CD4-positive, alpha-beta T cell treated with Interleukin-15 for 4 hours (primary cell): ENCODE results near the gene ZMAT5.

ENCODE experiments used
- DNase-seq: peaks from one replicate; pipeline ENCODE4 v3.0.0-alpha.2; 2020; ENCODE audit warnings: low spot score

Gene ZMAT5, protein sequence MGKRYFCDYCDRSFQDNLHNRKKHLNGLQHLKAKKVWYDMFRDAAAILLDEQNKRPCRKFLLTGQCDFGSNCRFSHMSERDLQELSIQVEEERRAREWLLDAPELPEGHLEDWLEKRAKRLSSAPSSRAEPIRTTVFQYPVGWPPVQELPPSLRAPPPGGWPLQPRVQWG

DNA sequence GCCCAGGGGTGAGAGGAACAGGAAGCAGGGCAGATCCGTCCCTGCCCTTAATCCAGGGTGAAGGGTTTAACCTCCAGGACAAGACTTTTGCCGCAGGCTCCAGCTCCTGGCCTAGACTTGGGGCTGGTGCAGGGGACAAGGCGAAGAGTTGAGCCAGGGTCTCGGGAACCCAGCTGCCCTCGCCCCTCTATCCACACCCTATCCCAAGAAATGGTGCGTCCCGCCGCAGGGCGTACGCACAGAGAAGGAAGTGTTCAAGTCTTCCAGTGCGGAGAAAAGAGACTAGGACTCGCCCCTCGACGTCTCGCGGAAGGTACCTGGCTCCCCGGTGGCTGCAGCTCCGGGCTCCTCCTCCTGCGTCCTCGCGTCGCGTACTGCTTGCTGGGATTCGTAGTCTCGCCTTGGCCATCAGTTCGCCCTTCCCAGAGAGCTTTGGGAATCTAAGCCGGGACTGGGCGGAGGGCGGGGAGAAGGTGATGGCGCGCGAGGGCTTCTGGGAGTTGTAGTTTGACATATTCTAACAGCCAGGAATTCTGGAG lies at the start of gene ZMAT5:
Gene ZMAT5 (minus strand): TSS at position 376 of the 539 bp plus-strand sequence. CDS start 18,463 bp downstream, outside the sequence.
- DNase-seq, result peak; percentile 95

DNA sequence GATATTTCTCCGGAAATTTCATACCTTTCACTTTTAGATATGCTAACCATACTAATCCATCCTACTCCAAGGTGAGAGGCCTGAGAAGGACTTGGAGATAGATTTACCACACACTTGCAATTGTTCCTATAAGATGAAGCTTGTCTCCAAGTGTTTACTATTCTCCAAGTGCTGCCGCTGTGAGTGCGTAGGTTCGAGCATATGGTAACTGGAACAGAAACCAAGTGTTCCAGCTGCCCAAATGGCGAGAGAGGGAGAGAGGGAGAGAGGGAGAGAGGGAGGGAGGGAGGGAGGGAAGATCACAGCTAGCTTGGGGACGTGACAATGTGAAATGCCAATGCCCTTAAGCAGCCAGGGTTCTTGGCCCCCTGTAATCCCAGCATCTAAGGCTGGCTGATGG lies 49.7 kb upstream of the ZMAT5 start:
- no peak for DNase-seq

DNA sequence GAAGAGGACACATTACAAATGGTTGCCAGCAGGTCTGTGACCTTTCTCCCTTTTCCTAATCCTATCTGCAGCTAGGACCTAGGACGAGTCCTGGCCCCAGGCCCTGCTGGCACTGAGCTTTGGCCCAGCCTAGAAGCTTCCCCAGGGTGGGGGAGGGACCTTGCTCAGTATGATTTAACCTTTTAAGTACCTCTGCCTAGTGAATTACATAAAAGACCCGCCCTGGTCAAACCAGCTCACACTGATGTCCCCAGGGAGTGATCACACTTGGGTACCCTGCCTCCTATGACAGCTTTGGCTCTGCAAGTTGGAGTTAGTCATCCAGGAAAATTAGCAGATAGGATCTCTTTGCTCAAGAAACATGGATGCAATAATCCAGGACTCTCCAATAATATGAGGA lies 49.3 kb upstream of the ZMAT5 start:
- no peak for DNase-seq

DNA sequence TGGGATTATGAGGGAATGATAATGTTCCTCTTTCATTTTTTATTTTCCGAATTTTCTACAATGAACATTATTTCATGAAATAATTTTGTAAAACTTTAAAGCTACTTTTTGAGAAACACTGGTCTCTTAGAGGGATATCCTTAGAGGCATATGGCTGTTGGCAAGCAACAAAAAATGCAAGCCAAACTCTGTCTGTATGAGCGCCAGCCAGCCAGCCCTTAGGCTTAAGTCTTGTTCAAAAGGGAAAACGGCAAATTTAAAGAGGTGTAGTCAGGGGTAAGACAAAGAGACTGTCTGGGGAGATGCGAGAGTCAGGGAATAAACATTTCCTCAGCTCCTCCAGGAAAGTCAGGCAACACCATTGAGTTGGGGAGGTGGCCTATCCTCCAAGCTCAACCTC lies 48.8 kb upstream of the ZMAT5 start:
- DNase-seq, result no peak

DNA sequence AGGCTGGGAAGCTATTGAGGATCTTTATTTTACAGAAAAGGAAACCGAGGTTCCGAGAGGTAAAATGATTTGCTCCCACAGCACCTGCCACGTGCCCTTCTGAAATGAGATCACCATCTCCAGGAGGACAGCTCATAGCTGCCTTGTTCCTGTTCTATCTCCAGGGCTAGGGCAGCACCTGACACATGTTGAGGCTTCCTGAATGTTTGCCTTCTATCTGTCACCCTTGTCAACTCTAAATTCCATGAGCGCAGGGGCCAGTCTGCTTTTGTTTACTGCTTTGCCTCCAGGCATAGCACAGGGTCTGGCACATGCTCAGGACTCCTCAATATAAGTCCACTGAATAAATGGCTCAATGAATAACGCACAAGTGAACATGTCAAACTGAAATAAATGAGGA lies 47.2 kb upstream of the ZMAT5 start:
- DNase-seq, result no peak

DNA sequence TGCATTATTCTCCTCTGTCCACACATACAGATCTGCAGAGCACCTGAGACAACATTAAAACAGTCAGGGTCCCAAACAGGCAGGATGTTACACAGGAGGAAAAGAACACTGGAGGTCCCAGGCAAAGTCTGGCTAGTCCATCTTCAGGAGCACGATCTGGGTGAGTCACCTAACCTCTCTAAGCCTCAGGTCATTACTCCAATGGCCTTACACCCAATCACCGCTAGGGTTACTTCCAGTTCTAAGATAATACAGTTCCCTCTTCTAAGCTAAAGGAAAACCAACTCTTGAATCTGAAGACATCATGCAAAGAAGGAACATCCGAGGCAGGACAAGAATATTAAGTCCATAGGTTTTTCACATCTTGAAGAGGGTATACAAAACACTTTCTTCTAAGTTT lies 46.8 kb upstream of the ZMAT5 start:
- DNase-seq, result no peak

DNA sequence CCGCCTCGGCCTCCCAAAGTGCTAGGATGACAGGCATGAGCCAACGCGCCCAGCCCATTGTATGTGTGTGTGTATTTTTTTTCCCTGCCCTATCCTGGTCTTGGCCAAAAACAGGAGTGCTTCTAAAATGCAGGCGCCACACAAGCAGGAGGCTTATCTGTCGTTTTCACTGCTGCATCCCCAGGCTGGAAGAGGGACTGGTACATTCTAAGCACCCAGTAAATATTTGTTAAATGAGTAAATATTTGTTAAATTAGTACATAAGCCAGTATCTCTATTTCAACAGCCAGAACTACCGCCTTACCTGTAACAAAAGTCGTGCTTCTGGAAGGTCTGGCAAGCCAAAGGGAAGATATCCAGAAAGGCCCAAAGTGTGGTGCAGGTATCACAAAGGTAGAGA lies 46.3 kb upstream of the ZMAT5 start:
- DNase-seq, result no peak

DNA sequence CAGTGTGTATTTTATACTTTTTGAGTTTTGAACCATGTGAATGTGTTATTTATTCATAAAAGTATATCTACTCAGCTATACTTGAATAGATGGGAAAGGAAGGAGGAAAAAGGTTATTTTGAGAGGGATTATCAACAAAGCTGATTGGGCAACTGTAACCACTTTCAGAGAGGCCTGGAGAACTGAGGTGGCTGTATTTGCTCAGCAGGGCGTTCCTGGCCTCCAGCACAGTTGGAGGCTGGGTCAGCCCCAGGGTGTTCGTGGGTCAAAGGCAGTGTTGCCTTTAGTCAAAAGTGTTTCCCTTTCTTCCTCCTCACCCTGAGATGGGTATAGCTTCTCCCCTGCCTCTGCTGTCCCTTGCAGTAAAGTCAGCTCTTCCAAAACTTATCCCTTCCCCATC lies 44.6 kb upstream of the ZMAT5 start:
- no peak for DNase-seq

DNA sequence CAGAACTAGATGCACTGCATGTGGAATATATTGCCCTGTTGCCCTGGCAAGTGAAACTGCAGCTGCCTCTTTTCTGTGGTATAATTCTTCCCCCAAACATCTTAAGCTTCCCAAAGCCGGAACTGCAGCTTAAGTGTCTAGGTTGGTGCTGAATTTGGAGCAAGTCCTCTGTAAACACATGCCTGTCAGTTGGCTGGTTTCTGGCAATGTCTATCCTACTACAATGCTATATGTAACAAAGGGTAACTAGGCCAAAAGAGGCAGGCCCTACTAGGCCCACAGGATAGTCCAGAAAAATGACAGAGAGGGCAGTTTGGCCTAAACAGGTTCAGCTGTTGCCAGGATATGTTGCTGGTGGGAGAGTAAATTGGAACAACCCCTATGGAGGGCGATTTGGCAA lies 43.4 kb upstream of the ZMAT5 start:
- DNase-seq, result no peak

DNA sequence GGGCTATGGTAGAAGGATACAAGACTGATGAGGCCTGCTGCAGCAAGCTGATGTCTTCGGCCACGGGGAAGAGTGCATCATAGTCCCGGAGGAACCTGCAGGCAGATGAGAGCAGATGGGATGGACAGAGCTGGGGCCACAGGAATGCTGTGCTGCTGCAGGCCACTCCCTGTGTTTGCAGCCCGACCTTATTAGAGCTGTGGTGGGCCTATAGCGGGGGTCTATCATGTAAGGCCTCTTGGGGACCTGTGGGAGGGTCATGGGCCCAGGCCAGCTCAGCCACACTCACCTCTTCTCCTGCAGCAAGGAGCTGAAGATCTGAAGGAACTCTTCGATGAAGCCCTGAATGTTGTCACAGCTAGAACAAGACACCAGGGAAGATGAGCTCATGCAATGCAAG lies 39.4 kb upstream of the ZMAT5 start:
- no peak for DNase-seq

DNA sequence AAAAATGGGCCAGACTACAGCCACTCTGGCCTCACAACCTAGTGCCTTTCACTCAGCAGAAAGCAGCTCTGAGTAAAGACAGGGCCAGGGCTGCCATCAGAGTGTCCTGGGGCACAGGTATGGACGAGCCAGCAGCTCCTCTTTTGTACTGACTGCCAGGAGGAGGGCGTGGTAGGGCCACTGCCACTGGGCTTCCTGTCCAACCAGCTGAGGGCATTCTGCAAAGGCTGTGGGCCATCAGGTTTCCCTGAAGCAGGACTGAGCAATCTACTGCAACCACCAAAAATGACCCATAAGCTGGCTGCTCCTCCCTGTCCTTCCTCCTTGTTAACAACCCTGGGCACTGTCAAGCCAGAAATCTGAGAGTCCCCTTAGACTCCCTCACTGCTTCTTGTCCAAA lies 38.2 kb upstream of the ZMAT5 start:
- DNase-seq, result no peak

DNA sequence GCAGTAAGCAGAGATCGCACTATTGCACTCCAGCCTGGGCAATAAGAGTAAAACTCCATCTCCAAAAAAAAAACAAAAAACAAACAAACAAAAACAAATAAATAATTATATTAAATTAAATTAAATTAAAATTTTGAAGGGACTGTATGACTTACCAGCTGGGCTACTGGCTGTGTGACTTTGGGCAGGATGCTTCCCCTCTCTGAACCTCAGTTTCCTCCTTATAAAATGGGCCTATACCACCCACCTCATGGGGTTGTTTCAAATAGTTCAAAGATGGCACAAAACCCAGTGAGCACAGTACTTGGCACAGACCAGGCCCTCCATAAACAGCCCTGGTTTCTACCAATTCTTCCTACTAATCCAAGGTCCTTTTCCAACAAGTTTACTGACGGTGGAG lies 36.4 kb upstream of the ZMAT5 start:
- no peak for DNase-seq

DNA sequence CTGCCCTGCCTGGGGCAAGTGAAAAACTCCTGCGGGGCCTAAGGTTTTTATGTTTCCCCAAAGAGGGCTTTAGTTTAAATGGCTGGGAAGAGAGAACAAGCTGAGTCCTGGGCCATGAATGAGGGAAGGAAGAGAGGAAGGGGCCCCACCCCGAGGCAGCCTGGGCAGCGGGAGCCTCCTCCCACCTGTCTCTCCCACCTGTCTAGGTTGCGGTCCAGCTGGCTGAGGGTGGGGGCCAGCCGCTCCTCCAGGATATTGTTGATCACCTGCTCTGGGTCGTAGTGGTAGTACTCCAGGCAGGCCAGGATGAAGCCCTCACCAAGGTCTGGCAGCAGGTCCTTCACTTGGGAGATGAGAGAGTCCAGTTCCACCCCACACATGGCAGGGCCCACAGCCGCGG lies 35.0 kb upstream of the ZMAT5 start:
- no peak for DNase-seq

DNA sequence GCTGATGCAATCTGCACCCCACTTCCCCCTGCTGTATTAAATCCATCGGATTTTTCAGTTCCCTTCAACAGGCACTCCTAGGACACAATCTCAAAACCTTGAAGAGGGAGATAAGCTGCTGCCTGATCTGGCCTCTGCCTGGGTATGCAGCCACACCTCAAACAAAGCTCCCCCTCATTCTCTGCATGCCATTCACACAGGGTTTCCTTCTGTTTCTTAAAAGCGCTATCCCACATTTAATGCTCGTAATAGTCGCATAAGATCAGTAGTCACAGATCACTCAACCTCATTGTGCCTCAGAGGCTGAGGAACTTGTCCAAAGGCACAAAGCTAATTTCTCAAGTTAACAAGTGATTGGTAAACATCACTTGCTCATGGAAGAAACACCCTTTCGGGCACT lies 34.3 kb upstream of the ZMAT5 start:
- DNase-seq, result no peak

DNA sequence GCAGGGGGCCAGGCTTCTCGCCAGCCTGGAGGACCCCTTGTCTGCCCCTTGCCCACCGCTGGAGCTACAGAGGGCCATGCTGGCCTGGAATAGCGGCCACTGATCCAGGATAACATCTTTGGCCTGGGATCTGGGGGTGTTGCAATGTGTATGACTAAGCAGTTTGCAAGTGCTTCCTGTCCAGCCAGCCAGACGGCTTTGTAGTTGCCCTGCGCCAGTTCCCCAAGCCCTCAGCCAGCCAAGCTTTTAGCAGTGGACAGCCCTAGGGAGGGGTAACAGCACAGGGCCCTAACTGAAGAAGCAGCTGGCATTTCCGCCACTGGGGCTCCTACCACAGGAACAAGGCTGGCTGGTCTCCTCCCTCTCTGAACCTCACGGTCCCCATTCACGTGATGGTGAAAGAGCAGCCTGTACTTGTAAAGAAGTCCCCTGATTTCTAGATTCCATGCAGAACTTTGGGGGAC lies 32.4 kb upstream of the ZMAT5 start:
- DNase-seq, result no peak

DNA sequence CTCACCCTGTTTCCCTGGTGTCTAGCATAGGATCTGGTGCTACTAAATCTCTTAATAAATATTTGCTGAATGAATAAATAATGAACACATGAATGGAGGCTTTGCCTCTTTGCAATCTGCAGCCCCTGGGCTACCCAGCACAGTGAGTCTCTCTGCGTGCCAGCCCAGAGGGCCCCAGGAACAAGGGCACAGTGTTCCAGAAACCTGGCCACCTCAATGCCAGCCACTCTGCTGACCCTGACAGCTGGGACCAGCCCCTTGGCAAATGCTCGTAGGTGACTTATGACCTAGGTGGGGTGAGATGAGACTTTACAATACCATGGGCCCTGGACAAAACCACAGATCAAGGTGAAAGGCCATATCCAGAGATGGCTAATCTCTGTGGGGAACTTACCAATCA lies 32.0 kb upstream of the ZMAT5 start:
- no peak for DNase-seq

DNA sequence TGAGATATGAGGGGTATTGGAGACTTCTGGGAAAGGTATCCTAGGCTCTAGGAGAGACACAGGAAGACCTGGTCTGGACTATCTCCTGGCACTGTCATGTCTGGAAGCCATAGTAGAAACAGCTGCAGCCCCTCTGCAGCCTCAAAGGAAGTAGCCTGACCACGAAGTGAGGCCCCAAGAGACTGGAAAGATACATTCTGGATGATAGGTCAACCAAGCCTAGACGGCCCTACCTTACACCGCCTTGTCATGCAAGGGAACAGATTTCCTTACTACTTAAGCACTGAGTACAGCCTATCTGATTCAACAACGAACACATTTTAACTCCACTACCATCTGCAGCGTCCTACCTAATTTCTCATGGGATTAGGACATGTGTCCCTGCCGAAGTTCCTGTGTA lies 31.5 kb upstream of the ZMAT5 start:
- no peak for DNase-seq

DNA sequence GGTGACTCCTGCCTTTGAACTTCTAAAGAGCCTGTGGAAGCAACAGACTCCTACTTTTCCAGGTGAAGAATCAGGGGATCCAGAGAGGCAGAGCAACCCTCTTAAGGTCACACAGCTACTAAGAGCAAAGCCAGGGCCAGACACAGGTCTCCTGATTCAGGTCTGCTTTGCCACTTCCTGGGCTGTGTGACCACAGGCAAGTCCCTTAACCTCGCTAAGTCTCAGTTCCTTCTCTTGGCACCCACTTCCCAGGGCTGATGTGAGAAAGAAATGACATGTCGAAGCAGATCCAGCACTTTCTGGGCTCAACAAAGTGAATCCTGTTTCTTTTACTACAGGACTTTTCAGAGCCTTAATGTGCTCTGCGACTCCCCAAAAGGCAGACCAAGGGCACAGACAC lies 30.5 kb upstream of the ZMAT5 start:
- no peak for DNase-seq

DNA sequence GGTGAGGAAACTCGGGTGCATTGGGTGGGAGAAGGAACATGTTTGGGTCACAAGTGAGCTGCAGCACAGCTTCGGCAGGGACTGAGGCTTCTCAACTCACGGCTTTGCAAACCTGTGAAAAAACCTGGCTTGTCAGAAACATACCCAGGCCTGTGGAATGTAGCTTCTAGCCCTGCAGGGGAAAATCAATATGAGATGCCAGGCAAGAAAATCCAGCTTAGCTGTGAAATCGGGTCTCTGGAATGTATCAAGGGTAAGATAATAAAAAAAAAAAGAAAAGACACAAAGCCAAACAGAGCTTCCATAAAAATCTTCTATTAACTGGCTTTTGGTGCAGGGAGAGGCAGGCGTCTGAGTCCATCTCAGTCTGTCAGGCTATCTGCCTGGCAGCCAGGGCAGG lies 28.9 kb upstream of the ZMAT5 start:
- no peak for DNase-seq

DNA sequence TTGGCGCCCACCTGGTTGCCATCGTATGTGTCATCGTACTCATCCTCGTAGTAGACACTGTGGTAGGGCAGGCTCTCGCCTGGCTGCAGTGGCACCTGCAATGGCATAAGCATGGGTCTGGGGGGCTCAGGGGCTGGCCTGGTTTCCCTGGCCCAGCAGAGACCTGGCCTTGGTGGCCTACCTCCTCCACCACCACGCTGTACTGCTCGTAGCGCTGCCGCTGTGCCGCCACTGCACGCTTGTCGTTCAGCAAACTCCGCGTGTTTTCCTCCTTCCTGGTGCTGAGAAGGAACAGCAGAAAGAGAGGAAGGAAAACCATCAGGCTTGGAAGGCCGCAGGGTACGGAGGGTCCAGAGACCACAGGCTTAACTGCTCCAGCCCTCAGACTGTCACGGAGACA lies 26.6 kb upstream of the ZMAT5 start:
- DNase-seq, result no peak

DNA sequence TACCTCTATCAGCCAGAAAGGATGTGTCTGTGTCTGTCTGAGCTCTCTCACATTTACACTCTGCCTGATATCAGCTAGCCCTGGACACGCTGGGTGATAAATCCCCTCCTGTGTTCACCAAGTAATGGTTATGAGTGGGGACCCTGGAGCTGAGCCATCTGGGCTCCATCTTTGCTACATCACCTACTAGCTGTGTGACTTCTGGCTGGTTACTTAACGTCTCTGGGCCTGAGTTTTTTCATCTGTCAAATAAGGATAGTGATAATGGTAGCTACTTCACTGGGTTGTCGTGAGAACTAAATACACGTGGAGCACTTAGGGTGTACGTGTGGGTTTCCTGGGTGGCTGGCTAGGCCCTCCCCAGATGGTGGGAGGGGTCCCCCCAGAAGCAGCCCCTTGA lies 23.3 kb upstream of the ZMAT5 start:
- no peak for DNase-seq

DNA sequence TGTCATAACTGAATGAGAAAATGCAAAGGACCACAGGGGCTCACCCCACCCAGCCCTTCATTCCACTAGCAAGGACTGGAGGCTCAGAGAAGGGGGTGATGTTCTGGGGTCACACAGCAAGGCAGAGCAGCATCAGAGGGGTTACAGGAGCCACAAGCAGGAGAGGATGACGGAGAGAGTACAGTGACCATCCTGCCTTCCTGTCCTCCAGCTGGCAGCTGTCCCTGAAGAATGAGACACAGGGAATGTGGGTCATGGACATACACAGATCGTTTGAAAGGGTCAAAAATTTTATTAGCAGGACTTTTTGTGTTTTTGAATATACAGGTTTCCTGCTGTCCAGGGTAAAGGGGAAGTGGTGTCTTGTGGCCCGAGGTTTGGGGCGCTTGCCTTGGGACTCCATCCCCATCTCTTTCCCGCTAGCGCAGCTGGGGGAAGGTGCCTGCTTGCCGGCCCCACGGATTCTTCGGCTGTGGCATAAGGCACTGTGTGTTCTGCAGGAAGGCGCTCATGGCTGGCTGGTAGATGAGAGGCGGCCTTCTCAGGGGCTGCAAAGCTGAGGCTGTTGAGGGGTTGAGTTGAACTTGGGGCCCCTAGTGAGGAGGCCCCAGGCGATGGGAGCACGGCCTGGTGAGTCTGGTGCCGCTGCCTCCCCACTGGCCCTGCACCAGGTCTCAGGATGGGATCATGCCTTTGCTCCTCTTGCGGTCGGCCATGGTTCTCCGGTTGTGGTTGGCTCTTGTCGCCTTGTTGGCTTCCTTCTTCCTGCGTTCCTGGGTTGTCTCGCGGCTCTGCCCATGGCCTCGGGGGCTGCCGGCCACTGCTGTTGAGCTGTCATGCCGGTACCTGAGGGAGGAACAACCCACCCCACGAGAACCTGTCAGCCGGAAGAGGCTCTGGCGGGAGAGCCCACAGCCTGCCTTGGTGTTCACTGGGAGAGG lies 21.8 kb upstream of the ZMAT5 start:
- DNase-seq, result no peak

DNA sequence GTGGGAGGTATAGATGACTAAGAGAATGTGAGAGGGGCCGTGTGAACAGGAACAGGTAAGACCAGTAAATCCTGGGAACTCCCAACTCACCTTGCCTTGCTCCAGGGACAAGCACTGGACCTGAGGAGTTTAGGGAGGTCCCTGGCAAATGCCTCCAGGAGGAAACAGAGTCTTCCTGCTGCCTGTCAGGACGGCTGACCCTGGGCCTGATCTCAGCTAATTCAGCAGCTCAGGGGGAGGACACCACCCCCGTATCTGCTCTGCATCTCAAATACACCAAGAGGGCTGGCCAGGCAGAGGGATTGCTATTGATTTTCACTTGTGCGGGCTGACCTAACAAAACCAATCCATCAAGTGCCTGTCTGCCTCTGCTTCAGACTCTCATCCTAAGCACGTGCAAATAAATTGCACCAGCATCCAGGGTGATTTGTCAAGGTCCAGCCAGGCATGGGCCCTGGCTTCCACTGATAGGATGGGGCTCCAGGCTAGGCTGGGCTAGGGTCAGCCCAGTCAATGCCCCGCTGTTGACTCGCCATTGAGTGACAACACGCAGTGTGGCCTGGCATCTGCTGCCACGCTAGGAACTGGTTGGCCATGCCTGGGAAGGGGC lies 20.7 kb upstream of the ZMAT5 start:
- no peak for DNase-seq
